ENCODE data around the gene GMFB. TPM values are rescaled to one million over a fixed set of nuclear protein-coding genes. Genes with fewer than 3 reads are reported as not detected.

GMFB gene
- total RNA-seq, 4 donors from 2014 or later = 15.9 to 23.0 (median 19.1) TPM

DNA sequence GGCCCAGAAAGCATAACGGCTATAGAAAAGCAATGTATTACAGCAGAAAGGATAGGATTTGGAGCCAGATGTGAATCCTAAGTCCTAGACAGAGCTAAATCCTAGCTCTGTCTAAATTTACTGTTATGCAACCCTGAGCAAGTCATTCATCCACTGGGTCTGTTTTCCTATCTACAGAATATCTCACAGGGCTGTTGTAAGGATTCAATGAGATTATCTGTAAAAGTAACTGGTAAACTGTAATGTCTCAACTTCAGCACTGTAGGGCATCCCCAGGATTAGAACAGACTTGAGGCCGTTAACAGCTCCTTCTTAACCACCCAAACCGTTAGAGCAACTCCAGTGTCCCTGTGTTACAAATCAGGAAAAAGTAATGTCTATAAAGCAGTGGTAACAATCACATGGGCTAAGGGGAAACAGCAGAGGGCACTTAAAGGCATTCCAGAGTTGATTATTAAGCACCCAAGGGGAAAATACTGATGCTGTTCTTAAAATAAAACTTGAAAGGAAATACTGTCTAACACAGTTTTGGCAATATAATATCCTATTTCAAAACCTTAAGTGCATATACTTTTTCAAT lies 10.1 kb downstream of the GMFB start:
- WGBS, 2 donors = 50 to 54% methylated on average over 3 of the region's 3 CpGs
- TF ChIP-seq, protein P1, sequence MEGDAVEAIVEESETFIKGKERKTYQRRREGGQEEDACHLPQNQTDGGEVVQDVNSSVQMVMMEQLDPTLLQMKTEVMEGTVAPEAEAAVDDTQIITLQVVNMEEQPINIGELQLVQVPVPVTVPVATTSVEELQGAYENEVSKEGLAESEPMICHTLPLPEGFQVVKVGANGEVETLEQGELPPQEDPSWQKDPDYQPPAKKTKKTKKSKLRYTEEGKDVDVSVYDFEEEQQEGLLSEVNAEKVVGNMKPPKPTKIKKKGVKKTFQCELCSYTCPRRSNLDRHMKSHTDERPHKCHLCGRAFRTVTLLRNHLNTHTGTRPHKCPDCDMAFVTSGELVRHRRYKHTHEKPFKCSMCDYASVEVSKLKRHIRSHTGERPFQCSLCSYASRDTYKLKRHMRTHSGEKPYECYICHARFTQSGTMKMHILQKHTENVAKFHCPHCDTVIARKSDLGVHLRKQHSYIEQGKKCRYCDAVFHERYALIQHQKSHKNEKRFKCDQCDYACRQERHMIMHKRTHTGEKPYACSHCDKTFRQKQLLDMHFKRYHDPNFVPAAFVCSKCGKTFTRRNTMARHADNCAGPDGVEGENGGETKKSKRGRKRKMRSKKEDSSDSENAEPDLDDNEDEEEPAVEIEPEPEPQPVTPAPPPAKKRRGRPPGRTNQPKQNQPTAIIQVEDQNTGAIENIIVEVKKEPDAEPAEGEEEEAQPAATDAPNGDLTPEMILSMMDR (IDR thresholded peaks at IDR 0.05) = no peak
- no peak for TF ChIP-seq POLR2A (IDR thresholded peaks at IDR 0.05)
- no peak overlapping the region for H3K4me3 ChIP-seq (ENCODE audit: low read depth, poor library complexity, severe bottlenecking)
- no peak for DNase-seq (ENCODE audit: low spot score in 2 of 2)
- intact Hi-C loops (cut with DNase I; ENCODE audit: low total_unique reads) = no loop called here

DNA sequence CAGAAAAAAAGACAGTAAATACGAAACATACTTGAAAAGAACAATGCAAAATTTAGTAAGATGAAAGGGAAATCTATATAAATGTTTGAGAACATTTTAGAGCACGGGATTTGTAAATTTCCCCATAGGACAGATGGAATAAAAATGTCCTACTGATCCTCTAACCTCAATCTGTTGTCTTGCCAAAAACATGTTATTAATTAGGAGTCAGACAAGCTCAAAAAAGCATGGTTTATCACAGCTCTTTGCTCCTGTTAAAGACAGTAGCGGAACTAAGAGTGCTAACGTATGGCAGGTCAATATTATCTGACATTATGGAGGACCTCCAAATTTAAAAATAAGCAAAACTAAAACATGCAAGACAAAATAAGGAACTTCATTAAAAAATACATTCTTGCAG lies 12.9 kb downstream of the GMFB start:
- no peak for DNase-seq (ENCODE audit: low spot score in 2 of 2)
- TF ChIP-seq, protein P1 (IDR thresholded peaks at IDR 0.05) = no peak
- TF ChIP-seq POLR2A (IDR thresholded peaks at IDR 0.05) = no peak
- WGBS, 2 donors = 73 to 79% methylated on average over 4 of the region's 4 CpGs
- no peak overlapping the region for H3K4me3 ChIP-seq (ENCODE audit: low read depth, poor library complexity, severe bottlenecking)
- intact Hi-C loops (cut with DNase I; ENCODE audit: low total_unique reads) = no loop called here

DNA sequence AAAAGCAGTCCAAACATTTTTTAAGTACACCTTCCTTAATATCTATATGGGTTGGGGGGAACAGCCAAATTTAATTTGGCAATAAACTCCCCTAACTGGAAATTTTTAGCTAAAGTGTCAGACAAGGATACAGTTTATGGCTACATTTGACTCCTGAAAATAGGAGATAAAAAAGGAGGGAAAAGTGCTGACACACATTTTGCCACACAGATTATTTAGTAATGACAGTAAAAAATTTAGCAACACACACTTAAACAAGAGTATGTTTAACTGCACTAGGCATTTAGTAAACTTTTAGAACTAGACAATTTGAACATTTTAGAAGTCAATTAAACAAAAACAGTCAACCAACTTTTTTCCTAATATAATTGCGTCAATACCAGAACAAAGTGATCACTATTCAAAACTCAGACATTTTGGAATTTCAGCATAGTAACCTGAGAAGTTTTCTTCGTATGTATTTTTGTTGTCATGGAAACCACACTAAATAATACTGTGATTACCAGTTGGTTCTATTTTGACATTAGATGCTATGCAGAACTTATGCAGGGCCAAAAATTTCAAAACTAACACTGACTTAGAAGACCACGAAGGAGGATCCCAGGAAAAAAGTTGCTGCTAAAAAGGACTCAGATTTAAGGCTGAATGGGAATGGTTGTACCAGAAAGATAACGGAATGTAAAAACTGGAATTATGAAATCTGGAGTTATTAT lies 13.4 kb downstream of the GMFB start:
- TF ChIP-seq, protein P1 (IDR thresholded peaks at IDR 0.05) = no peak
- TF ChIP-seq POLR2A (IDR thresholded peaks at IDR 0.05) = no peak
- no peak overlapping the region for H3K4me3 ChIP-seq (ENCODE audit: low read depth, poor library complexity, severe bottlenecking)
- 66 to 71% methylated on average over 4 of the region's 4 CpGs for WGBS, 2 donors
- no peak for DNase-seq (ENCODE audit: low spot score in 2 of 2)
- intact Hi-C loops (cut with DNase I; ENCODE audit: low total_unique reads) = no loop called here

DNA sequence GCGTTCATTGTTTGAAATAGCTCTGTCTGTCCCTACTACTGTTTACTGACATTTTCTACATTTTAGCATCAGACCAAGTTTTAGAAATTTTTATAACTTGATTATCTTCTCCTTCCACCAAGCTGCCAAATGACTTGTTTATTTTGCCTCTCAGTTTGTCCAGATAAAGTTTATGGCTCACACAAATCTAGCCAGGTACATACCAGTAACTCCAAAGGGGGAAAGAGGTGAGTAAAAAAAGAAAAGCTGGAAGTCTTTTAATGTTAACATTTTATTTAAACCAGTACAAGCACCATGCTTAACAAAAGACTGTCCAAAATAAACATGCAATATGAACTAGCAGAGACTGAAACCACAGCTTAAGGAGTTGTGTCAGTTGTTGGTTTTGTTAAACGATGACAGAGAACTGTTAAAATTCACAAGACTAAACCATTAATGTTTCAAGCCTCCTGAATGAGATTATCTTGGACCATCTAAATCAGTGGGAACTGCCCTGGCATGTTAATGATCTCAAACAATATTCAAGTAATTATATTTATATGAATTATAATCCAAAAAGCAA lies 14.5 kb downstream of the GMFB start:
- 81 to 89% methylated on average over 2 of the region's 2 CpGs for WGBS, 2 donors
- TF ChIP-seq, protein P1 (IDR thresholded peaks at IDR 0.05) = no peak
- no peak for TF ChIP-seq POLR2A (IDR thresholded peaks at IDR 0.05)
- intact Hi-C loops (cut with DNase I; ENCODE audit: low total_unique reads) = no loop called here
- no peak overlapping the region for H3K4me3 ChIP-seq (ENCODE audit: low read depth, poor library complexity, severe bottlenecking)
- no peak for DNase-seq (ENCODE audit: low spot score in 2 of 2)

DNA sequence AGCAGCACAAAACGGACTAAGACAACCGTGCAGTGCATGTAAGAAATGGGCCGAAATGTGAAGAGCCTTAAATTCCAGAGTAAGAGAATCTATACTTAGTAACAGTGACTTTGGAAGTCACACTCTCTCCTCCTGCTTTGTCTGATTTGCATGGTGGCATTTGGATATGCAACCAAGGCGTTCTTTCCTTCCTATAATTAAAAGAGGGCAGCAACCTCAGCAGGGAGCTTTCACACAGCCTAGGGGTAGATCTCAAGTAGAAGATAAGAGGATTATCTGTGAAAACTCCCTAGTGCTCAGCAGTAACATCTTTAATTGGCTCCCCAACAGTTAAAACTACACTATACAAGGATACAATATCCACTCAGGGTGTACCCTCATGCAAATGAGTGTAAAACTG lies 16.5 kb downstream of the GMFB start:
- no peak overlapping the region for H3K4me3 ChIP-seq (ENCODE audit: low read depth, poor library complexity, severe bottlenecking)
- intact Hi-C loops (cut with DNase I; ENCODE audit: low total_unique reads) = no loop called here
- no peak for DNase-seq (ENCODE audit: low spot score in 2 of 2)
- 68 to 77% methylated on average over 4 of the region's 4 CpGs for WGBS, 2 donors
- no peak for TF ChIP-seq POLR2A (IDR thresholded peaks at IDR 0.05)
- TF ChIP-seq, protein P1 (IDR thresholded peaks at IDR 0.05) = no peak

Measured in lower leg skin (tissue), 4 donors.